ENCODE results near the gene TLL2.
A peak's percentile ranks its signal among the peaks of the same experiment; 100 is the strongest.

TLL2 gene

GRCh38 chr10:96319754-96320474, 193.8 kb downstream of the TLL2 start:
- peak; percentile 18 for DNase-seq (ENCODE audit: low read depth)

- DNase-seq (ENCODE audit: low read depth), result no peak
These were observed 196.5 kb downstream of the TLL2 start for GRCh38 chr10:96317067-96317833.

Data from iris pigment epithelial cell (primary cell).